Hepatocyte (in vitro differentiated cells): Measurements from ENCODE around the gene SLC2A11. TPM values are rescaled to one million over a fixed set of nuclear protein-coding genes. Genes with fewer than 3 reads are reported as not detected.
"Not testable (repeated sequence)": the region's sequence is repeated elsewhere in the genome, so short reads cannot be mapped to it uniquely, and the experiment has no call there.

Experiments used
- DNase-seq: peaks from one replicate; pipeline ENCODE4 v3.0.0-alpha.2; 2016; ENCODE audit warnings: low spot score
- H2AFZ ChIP-seq: fragments of 200-600 bp; sonication (generic); 2 replicates; pipeline ENCODE4 v1.6.0; 2016; ENCODE audit warnings: antibody characterized with exemption, mild to moderate bottlenecking
- H3K27ac ChIP-seq: fragments of 200-600 bp; sonication (generic); 2 replicates; pipeline ENCODE4 v1.5.1; 2016; ENCODE audit warnings: mild to moderate bottlenecking
- H3K27me3 ChIP-seq: fragments of 200-600 bp; sonication (generic); 2 replicates; pipeline ENCODE4 v1.6.1; 2016
- H3K36me3 ChIP-seq: fragments of 200-600 bp; sonication (generic); replicated peaks from 2 replicates; pipeline ENCODE4 v1.5.1; 2016; ENCODE audit warnings: low read depth; ENCODE audit not compliant: insufficient read depth
- H3K4me1 ChIP-seq: fragments of 200-600 bp; sonication (generic); 2 replicates; pipeline ENCODE4 v1.5.1; 2016; ENCODE audit warnings: mild to moderate bottlenecking, moderate library complexity; ENCODE audit not compliant: insufficient read depth
- H3K4me2 ChIP-seq: fragments of 200-600 bp; sonication (generic); 2 replicates; pipeline ENCODE4 v1.6.0; 2016
- H3K4me3 ChIP-seq: fragments of 200-600 bp; sonication (generic); 2 replicates; pipeline ENCODE4 v1.5.1; 2016; ENCODE audit warnings: mild to moderate bottlenecking
- H3K79me2 ChIP-seq: fragments of 200-600 bp; sonication (generic); 2 replicates; pipeline ENCODE4 v1.6.0; 2017; ENCODE audit warnings: mild to moderate bottlenecking
- H3K9me2 ChIP-seq: fragments of 200-600 bp; sonication (generic); replicated peaks from 2 replicates; pipeline ENCODE4 v1.6.0; 2017; ENCODE audit warnings: mild to moderate bottlenecking; ENCODE audit not compliant: insufficient read depth
- H3K9me3 ChIP-seq: fragments of 200-600 bp; sonication (generic); 2 replicates; pipeline ENCODE4 v1.5.1; 2016; ENCODE audit warnings: low read depth, mild to moderate bottlenecking
- H4K20me1 ChIP-seq: fragments of 200-600 bp; sonication (generic); 2 replicates; pipeline ENCODE4 v1.6.0; 2016; ENCODE audit warnings: mild to moderate bottlenecking; ENCODE audit not compliant: insufficient read depth, poor library complexity, severe bottlenecking
- EZH2 ChIP-seq: fragments of 200-600 bp; sonication (generic); IDR thresholded peaks from 2 replicates; pipeline ENCODE4 v1.6.1; 2016; ENCODE audit warnings: antibody characterized with exemption, mild to moderate bottlenecking, borderline replicate concordance
- EZH2phosphoT487 ChIP-seq: fragments of 200-600 bp; sonication (generic); IDR thresholded peaks from one replicate; pipeline ENCODE4 v1.6.1; 2018; ENCODE audit warnings: antibody characterized with exemption, mild to moderate bottlenecking, low read depth, moderate library complexity; ENCODE audit not compliant: unreplicated experiment, severe bottlenecking
- WGBS: methylation state at CpG from one replicate; pipeline ENCODE4 v1.1.6; 2016; ENCODE audit warnings: low lambda C conversion rate; ENCODE audit errors: missing lambda C conversion rate; 5-methylcytosine and 5-hydroxymethylcytosine counted together
- polyA plus RNA-seq: library from polyadenylated mRNA; unstranded; fragments of >200 nt; fragmentation: Nextera tagmentation; extraction: Ambion mirVana; gene quantifications from 2 replicates; pipeline ENCODE4 v1.2.1, GENCODE V29; 2016
- total RNA-seq: library from RNA; depleted of rRNA; stranded (reverse); fragments of >200 nt; gene quantifications from 2 replicates; pipeline ENCODE4 v1.2.3, GENCODE V29; 2014
- TF ChIP-seq, protein P1 (sequence below): fragments of 200-600 bp; sonication (generic); IDR thresholded peaks from 2 replicates; pipeline ENCODE4 v1.5.1; 2016; ENCODE audit warnings: antibody characterized with exemption, mild to moderate bottlenecking; ENCODE audit not compliant: poor library complexity

The SLC2A11 gene
- total and polyA plus RNA-seq, 2 experiments from 2014 or later, result 15.0 TPM

DNA sequence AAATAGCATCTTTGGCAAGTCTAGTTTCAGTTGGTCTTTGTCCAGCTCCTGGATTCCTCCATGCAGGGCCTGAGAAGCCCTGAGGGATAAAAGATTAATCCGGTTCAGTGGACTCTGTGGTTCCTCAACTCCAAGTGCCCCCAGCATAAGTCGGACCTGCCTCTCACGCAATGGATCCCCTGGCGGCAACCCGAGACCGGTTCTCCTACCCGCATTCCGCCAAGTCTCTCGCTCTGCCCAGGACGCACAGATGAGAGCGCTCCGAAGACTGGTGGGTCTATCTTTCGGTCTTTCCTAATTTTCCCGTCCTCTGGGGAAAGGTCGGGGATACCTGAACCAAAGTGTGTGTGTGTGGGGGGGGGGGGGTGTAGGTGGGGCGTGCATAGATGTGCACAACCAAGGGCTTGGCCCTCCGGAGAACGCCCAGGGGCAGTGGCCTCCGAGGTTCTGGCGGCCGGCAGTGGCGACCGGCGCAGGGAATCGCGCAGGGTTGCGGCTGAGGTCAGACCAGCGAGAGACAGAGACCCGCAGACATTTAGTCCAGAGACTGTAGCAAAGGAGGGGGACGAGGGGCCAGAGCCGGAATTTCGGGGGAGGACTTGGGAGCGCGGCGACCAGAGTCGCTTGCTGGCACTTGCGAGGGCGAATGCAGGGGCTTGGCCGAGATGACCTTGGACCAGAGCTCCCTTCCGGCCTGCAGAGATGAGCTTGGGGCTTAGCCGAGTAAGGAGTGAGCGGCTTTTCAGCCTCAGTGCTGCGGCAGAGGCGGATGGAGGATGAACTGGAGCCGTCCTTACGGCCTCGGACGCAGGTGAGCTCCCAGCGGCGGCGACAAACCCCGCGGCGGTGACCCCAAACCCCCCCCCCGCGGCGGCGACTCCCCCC, 712 bp upstream of the SLC2A11 start:
- Histone ChIP-seq H3K4me3 (peak overlapping the region; percentile 64), H3K27me3 (no peaks in the 10 kb centered on the region), H3K36me3 (no peaks in the 10 kb centered on the region), H3K9me3 (no peaks in the 10 kb centered on the region), H3K9me2 (no peaks in the 10 kb centered on the region), H3K4me1 (peaks cover 11% of the 10 kb centered on the region), H3K4me2 (peak overlapping the region; percentile 97), H3K27ac (peak overlapping the region; percentile 91), H4K20me1 (no peaks in the 10 kb centered on the region), H3K79me2 (peaks cover 18% of the 10 kb centered on the region), H2AFZ (peak overlapping the region; percentile 74)
- TF ChIP-seq EZH2phosphoT487 (no peak), EZH2 (no peak)
- TF ChIP-seq, protein P1, sequence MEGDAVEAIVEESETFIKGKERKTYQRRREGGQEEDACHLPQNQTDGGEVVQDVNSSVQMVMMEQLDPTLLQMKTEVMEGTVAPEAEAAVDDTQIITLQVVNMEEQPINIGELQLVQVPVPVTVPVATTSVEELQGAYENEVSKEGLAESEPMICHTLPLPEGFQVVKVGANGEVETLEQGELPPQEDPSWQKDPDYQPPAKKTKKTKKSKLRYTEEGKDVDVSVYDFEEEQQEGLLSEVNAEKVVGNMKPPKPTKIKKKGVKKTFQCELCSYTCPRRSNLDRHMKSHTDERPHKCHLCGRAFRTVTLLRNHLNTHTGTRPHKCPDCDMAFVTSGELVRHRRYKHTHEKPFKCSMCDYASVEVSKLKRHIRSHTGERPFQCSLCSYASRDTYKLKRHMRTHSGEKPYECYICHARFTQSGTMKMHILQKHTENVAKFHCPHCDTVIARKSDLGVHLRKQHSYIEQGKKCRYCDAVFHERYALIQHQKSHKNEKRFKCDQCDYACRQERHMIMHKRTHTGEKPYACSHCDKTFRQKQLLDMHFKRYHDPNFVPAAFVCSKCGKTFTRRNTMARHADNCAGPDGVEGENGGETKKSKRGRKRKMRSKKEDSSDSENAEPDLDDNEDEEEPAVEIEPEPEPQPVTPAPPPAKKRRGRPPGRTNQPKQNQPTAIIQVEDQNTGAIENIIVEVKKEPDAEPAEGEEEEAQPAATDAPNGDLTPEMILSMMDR, result no peak
- DNase-seq, result peak; percentile 73
- 4% methylated on average over 41 of the region's 58 CpGs for WGBS

DNA sequence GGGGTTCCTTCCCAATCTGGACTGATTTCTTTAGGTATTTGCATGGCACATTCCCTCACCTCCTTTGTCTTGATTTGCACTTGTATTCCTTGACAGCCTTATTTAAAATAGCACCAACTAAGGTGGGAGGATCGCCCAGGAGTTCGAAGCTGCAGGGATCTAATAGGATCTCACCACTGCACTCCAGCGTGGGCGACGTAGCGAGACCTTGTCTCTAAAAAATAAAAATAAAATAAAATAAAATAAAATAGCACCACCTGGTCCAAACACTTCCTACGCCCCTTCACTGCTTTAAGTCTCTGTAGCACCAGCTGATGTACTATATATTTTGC, 775 bp downstream of the SLC2A11 start:
- H3K4me3 ChIP-seq, result peak overlapping the region; percentile 87
- peaks cover 11% of the 10 kb centered on the region for H3K4me1 ChIP-seq
- H3K27me3 ChIP-seq, result no peaks in the 10 kb centered on the region
- TF ChIP-seq, protein P1, result no peak
- TF ChIP-seq EZH2, result no peak
- TF ChIP-seq EZH2phosphoT487, result no peak
- H3K79me2 ChIP-seq, result peaks cover 18% of the 10 kb centered on the region
- H3K36me3 ChIP-seq, result no peaks in the 10 kb centered on the region
- H3K9me2 ChIP-seq, result no peaks in the 10 kb centered on the region
- DNase-seq, result no peak
- H3K9me3 ChIP-seq, result no peaks in the 10 kb centered on the region
- no peak overlapping the region for H3K27ac ChIP-seq
- 64% methylated on average over 7 of the region's 7 CpGs for WGBS
- H2AFZ ChIP-seq, result no peak overlapping the region
- no peaks in the 10 kb centered on the region for H4K20me1 ChIP-seq
- peak overlapping the region; percentile 90 for H3K4me2 ChIP-seq

DNA sequence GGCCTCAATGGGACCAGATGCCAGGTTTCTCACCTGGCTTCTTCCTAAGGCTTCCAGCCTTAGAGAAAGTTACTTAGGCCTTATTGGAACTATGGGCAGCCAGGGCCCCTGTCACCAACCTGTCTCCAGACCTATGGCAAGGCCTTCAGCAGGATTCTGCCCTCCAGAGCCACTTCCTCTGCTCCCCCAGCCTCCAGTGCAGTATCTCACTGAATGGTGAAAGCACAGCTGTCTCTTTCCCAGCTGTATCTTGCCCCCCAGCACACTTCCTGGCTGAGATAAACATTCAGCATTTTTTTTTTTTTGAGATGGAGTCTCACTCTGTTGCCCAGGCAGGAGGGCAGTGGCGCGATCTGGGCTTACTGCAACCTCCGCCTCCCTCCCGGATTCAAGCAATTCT, 1.5 kb downstream of the SLC2A11 start:
- 98% methylated on average over 4 of the region's 4 CpGs for WGBS
- Histone ChIP-seq H3K4me3 (no peak overlapping the region), H3K79me2 (peaks cover 18% of the 10 kb centered on the region), H2AFZ (no peak overlapping the region), H3K27me3 (no peaks in the 10 kb centered on the region), H3K9me2 (no peaks in the 10 kb centered on the region), H3K9me3 (no peaks in the 10 kb centered on the region), H3K4me2 (peak overlapping the region; percentile 90), H3K4me1 (peaks cover 11% of the 10 kb centered on the region), H4K20me1 (no peaks in the 10 kb centered on the region), H3K36me3 (no peaks in the 10 kb centered on the region), H3K27ac (no peak overlapping the region)
- no peak for DNase-seq
- TF ChIP-seq, protein P1, result no peak
- TF ChIP-seq EZH2 (no peak), EZH2phosphoT487 (no peak)

DNA sequence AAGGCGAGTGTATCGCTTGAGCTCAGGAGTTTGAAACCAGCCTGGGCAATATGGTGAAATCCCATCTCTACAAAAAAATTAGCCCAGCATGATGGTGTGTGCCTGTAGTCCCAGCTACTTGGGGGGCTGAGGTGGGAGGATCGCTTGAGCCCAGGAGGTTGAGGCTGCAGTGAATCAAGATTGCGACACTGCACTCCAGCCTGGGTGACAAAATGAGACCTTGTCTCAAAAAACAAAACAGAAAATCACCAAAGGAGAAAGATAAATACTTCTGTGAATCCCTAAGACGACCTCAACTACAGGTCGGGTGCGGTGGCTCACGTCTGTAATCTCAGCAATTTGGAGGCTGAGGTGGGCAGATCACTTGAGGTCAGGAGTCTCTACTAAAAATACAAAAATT, 2.5 kb downstream of the SLC2A11 start:
- H3K4me3 ChIP-seq, H2AFZ ChIP-seq, DNase-seq, H3K36me3 ChIP-seq, H3K9me3 ChIP-seq, H3K9me2 ChIP-seq, H3K27ac ChIP-seq, H3K4me2 ChIP-seq, H4K20me1 ChIP-seq, H3K27me3 ChIP-seq: not testable (repeated sequence)
- WGBS, result 84% methylated on average over 8 of the region's 8 CpGs
- Histone ChIP-seq H3K4me1 (peaks cover 11% of the 10 kb centered on the region), H3K79me2 (peaks cover 18% of the 10 kb centered on the region)
